ENCODE results near the gene TIMP3.

TIMP3 gene

GRCh38 chr22:32880505-32880892 lies 79.0 kb downstream of the TIMP3 start (continued):
- TF ChIP-seq ZNF292 (tag by site-specific recombination; IDR thresholded peaks at IDR 0.05; ENCODE audit: borderline replicate concordance, low read depth), result no peak
- no peak for TF ChIP-seq ZBTB49 (tag by site-specific recombination; IDR thresholded peaks at IDR 0.05; ENCODE audit: low read depth)
- TF ChIP-seq ZNF558 (tag by site-specific recombination; IDR thresholded peaks at IDR 0.05), result no peak
- TF ChIP-seq ZNF768 (tag by site-specific recombination; IDR thresholded peaks at IDR 0.05), result no peak
- no peak for TF ChIP-seq KLF7 (tag by site-specific recombination; IDR thresholded peaks at IDR 0.05; ENCODE audit: borderline replicate concordance)
- TF ChIP-seq ZNF561 (tag by site-specific recombination; IDR thresholded peaks at IDR 0.05; ENCODE audit: borderline replicate concordance), result no peak
- no peak for TF ChIP-seq ZNF211 (tag by site-specific recombination; IDR thresholded peaks at IDR 0.05; ENCODE audit: low read depth)
- no peak for TF ChIP-seq WT1 (tag by site-specific recombination; IDR thresholded peaks at IDR 0.05)
- no peak for TF ChIP-seq SCRT2 (tag by site-specific recombination; IDR thresholded peaks at IDR 0.05)
- TF ChIP-seq ZBTB10 (tag by site-specific recombination; IDR thresholded peaks at IDR 0.05), result no peak

DNA sequence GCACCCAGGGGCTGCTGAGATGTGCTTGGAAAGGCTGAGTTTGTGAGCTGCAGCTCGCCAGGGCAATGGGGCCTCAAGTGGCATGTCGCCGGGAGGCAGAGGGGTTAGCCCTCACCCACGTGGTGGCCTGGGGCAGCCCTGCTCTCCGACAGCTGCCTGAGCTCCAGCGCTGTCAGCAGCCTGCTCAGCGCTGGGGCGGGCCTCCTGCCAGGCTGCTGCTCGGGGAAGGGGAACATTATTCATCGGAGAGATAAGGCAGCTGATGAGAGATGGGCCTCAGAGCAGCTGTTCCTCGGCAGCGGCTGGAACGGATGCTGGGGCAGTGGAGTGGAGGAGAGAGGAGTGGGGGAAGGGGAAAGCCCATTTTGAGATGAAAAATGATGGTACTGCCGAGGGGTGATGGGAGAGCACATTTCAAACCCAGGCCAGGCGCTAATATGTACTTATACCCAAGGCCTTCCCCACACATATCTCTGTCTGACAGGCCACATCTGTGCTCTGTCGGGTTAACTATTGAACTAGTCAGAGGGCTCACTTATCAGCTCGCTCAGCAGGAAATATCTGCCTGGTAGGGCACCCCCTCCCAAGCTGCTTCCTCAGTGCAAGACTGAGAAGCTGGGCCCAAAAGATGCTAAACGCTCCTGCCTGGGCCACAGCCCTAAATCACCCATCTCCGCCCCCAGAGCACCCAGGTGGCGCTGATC lies 79.5 kb downstream of the TIMP3 start:
- no peaks in the 10 kb centered on the region for H3K4me1 ChIP-seq (ENCODE audit: control insufficient read depth, insufficient read depth, low read length)
- H3K36me3 ChIP-seq (ENCODE audit: control insufficient read depth in 2 of 2, insufficient read depth in 1 of 2, low read length in 2 of 2), result no peaks in the 10 kb centered on the region
- POLR2A ChIA-PET, result no interaction called here
- H3K9me3 ChIP-seq (ENCODE audit: control insufficient read depth, insufficient read depth, low read depth, low read length), result no peaks in the 10 kb centered on the region
- H3K4me3 ChIP-seq (ENCODE audit: low read depth, low read length), result no peak overlapping the region
- H3K27ac ChIP-seq (ENCODE audit: extremely low read depth, low read depth, low read length), result no peak overlapping the region
- CTCF ChIA-PET, result interaction anchor here (0.6 to 1.9 kb wide), 5 partner anchors 22 to 354 kb away, joined by 3 to 9 read pairs (median 3); no protein-coding TSS in a partner anchor
- no peak for TF ChIP-seq ZBTB44 (tag by site-specific recombination; IDR thresholded peaks at IDR 0.05)
- TF ChIP-seq ZNF184 (tag by site-specific recombination; IDR thresholded peaks at IDR 0.05), result no peak
- peak; percentile 56; the same call in 1 of the 2 replicates for TF ChIP-seq ZNF341 (tag by site-specific recombination; IDR thresholded peaks at IDR 0.05; ENCODE audit: low read depth)
- no peak for TF ChIP-seq AEBP2 (tag by site-specific recombination; IDR thresholded peaks at IDR 0.05; ENCODE audit: borderline replicate concordance)
- no peak for TF ChIP-seq ZNF830 (tag by site-specific recombination; IDR thresholded peaks at IDR 0.05; ENCODE audit: low read depth)
- no peak for TF ChIP-seq PRDM6 (tag by site-specific recombination; IDR thresholded peaks at IDR 0.05)
- no peak for TF ChIP-seq ZNF701 (tag by site-specific recombination; IDR thresholded peaks at IDR 0.05)
- TF ChIP-seq ZFP69B (tag by site-specific recombination; IDR thresholded peaks at IDR 0.05), result no peak
- peak; percentile 63 for TF ChIP-seq ZBTB17 (tag by site-specific recombination; IDR thresholded peaks at IDR 0.05)
- TF ChIP-seq ZFHX2 (tag by site-specific recombination; conservative IDR thresholded peaks at IDR 0.05), result peak; percentile 82
- TF ChIP-seq, protein P1, sequence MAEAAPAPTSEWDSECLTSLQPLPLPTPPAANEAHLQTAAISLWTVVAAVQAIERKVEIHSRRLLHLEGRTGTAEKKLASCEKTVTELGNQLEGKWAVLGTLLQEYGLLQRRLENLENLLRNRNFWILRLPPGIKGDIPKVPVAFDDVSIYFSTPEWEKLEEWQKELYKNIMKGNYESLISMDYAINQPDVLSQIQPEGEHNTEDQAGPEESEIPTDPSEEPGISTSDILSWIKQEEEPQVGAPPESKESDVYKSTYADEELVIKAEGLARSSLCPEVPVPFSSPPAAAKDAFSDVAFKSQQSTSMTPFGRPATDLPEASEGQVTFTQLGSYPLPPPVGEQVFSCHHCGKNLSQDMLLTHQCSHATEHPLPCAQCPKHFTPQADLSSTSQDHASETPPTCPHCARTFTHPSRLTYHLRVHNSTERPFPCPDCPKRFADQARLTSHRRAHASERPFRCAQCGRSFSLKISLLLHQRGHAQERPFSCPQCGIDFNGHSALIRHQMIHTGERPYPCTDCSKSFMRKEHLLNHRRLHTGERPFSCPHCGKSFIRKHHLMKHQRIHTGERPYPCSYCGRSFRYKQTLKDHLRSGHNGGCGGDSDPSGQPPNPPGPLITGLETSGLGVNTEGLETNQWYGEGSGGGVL (tag by site-specific recombination; IDR thresholded peaks at IDR 0.05), result peak; percentile 91
- no peak for TF ChIP-seq ZNF211 (tag by site-specific recombination; IDR thresholded peaks at IDR 0.05; ENCODE audit: low read depth)
- TF ChIP-seq EGR2 (tag by site-specific recombination; IDR thresholded peaks at IDR 0.05; ENCODE audit: low read depth), result peak; percentile 76; the same call in 1 of the 2 replicates
- TF ChIP-seq GLIS2 (tag by site-specific recombination; IDR thresholded peaks at IDR 0.05), result peak; percentile 55
- TF ChIP-seq ZNF548 (tag by site-specific recombination; IDR thresholded peaks at IDR 0.05), result no peak

Measured in HEK293 (cell line).